ENCODE measurements around the gene C19orf38. TPM values are rescaled to one million over a fixed set of nuclear protein-coding genes. Genes with fewer than 3 reads are reported as not detected.

Gene C19orf38
- total and polyA plus RNA-seq, 5 donors = 0.23 to 1.4 (median 0.51) TPM

- 90% methylated on average over 11 of the region's 11 CpGs for WGBS
- ATAC-seq = no peak
Observed at GRCh38 chr19:10918359-10918758, 70.1 kb downstream of the C19orf38 start.

More at GRCh38 chr19:10918359-10918758, 70.1 kb downstream of the C19orf38 start:
- intact Hi-C loops (cut with DNase I) = loop anchor here in 1 of 4 donors (5.0 kb wide), 1 partner anchor 41 kb away; no protein-coding TSS in a partner anchor
- Histone ChIP-seq H3K4me3 (ENCODE audit: low read length) (no peak overlapping the region), H3K4me1 (ENCODE audit: control insufficient read depth, insufficient read depth, low read length) (no peaks in the 10 kb centered on the region), H3K27me3 (ENCODE audit: control insufficient read depth, insufficient read depth) (no peaks in the 10 kb centered on the region), H3K9me3 (ENCODE audit: control insufficient read depth, low read length) (no peaks in the 10 kb centered on the region), H3K27ac (ENCODE audit: low read length) (no peak overlapping the region)
- no peak for DNase-seq

Small RNA genes within 50 kb of the gene (microRNA-seq; reads per million reads assigned to microRNA genes)
- 0 reads per million in 2 donors for gene MIR199A1
- 0.42 to 0.54 reads per million in 2 donors for gene MIR6793

Other genes with a start within 250 kb of the C19orf38 start
- 100 to 1,000 TPM; 105 to 145 (median 110) TPM for gene SLC44A2, start 222.9 kb upstream of the C19orf38 start, total RNA-seq
- gene SLC44A2, start 222.9 kb upstream of the C19orf38 start, polyA plus RNA-seq = 70.1 TPM
- 100 to 1,000 TPM; 119 to 161 (median 141) TPM for gene ILF3, start 194.1 kb upstream of the C19orf38 start, total RNA-seq
- gene ILF3, start 194.1 kb upstream of the C19orf38 start, polyA plus RNA-seq = 74.2 TPM
- gene QTRT1, start 147.0 kb upstream of the C19orf38 start, total RNA-seq = 10 to 100 TPM; 23.7 to 30.7 (median 26.1) TPM
- 33.1 TPM for gene QTRT1, start 147.0 kb upstream of the C19orf38 start, polyA plus RNA-seq
- gene DNM2, start 130.3 kb upstream of the C19orf38 start, total RNA-seq = 100 to 1,000 TPM; 176 to 202 (median 189) TPM
- 129 TPM for gene DNM2, start 130.3 kb upstream of the C19orf38 start, polyA plus RNA-seq
- 10 to 100 TPM; 24.6 to 30.4 (median 27.8) TPM for gene TMED1, start 12.2 kb upstream of the C19orf38 start, total RNA-seq
- 43.4 TPM for gene TMED1, start 12.2 kb upstream of the C19orf38 start, polyA plus RNA-seq
- gene CARM1, start 23.1 kb downstream of the C19orf38 start, total RNA-seq = 10 to 100 TPM; 30.8 to 37.2 (median 32.6) TPM
- gene CARM1, start 23.1 kb downstream of the C19orf38 start, polyA plus RNA-seq = 35.2 TPM
- 10 to 100 TPM; 19.3 to 25.5 (median 24.4) TPM for gene YIPF2, start 80.2 kb downstream of the C19orf38 start, total RNA-seq
- 26.5 TPM for gene YIPF2, start 80.2 kb downstream of the C19orf38 start, polyA plus RNA-seq
- gene TIMM29, start 80.4 kb downstream of the C19orf38 start, total RNA-seq = 10 to 100 TPM; 12.2 to 14.5 (median 13.0) TPM
- 14.1 TPM for gene TIMM29, start 80.4 kb downstream of the C19orf38 start, polyA plus RNA-seq
- gene SMARCA4, start 112.6 kb downstream of the C19orf38 start, total RNA-seq = 10 to 100 TPM; 33.1 to 49.6 (median 45.6) TPM
- gene SMARCA4, start 112.6 kb downstream of the C19orf38 start, polyA plus RNA-seq = 39.7 TPM
- gene LDLR, start 241.0 kb downstream of the C19orf38 start, total RNA-seq = 100 to 1,000 TPM in 1 of 4 donors, 10 to 100 TPM in 2, 1 to 10 TPM in 1; 7.6 to 101 (median 21.6) TPM
- 19.3 TPM for gene LDLR, start 241.0 kb downstream of the C19orf38 start, polyA plus RNA-seq